ENCODE results near the gene TSSK3. TPM values are rescaled to one million over a fixed set of nuclear protein-coding genes. Genes with fewer than 3 reads are reported as not detected.

Gene TSSK3
- total and polyA plus RNA-seq, 2 of the 8 experiments (the other 6 are each of a cell fraction or from before 2014, with no cell fraction given): 1.2 TPM

DNA sequence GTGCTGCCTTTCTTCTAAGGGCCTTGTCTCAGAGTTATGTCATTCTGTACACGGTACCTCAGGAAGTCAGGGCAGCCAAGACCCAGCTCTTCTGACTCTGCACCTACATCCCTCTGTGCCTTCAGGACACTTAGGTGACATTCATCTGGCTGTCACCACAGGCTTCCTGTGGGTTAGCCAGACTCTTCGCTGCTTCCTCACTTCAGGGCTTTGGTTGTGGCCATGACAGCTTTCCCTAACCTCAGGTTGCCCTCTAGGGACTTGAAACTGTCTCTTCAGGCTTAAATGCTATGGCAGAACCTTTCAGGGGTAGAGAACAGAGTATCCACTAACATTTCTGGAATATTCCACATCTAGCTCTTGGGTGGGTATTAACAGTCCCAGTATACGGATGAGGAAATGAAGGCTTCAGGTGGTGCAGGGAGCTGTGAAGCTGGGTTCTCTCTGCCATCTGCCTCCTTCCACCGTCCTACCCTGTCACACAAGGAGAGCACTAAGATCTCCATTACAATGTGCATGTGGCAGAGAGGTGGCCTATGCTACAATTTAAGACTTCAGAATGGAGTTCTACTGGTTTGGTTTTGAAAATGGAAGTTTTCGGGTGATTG is 9.9 kb downstream of the TSSK3 start:
- H3K4me3 ChIP-seq (ENCODE audit: extremely low read depth in 1 of 4, insufficient read depth in 2 of 4, low read depth in 3 of 4, low read length in 4 of 4): no peak overlapping the region
- H3K27ac ChIP-seq (ENCODE audit: low read depth, low read length): no peak overlapping the region
- no peaks in the 10 kb centered on the region for H3K9me3 ChIP-seq (ENCODE audit: insufficient read depth in 2 of 2, low read depth in 1 of 2, low read length in 1 of 2)
- H3K23ac ChIP-seq (ENCODE audit: insufficient read length): no peak overlapping the region
- no peak overlapping the region for H3K4me2 ChIP-seq (ENCODE audit: insufficient read depth in 1 of 2, low read depth in 2 of 2, low read length in 2 of 2)
- 90% methylated on average over 5 of the region's 5 CpGs; no CpG with 5 or more reads in 1 of the 2 experiments for WGBS, 2 experiments (ENCODE audit: extremely low coverage in 1 of 2, insufficient coverage in 1 of 2, insufficient read length in 1 of 2, insufficient replicate concordance in 2 of 2, low coverage in 1 of 2, low lambda C conversion rate in 2 of 2, missing lambda C conversion rate in 1 of 2)
- FAIRE-seq (no peak), DNase-seq (ENCODE audit: low read depth in 1 of 2, low spot score in 2 of 2) (no peak)
- H4K20me1 ChIP-seq (replicated peaks in 1 of 2; ENCODE audit: control insufficient read depth in 1 of 2, insufficient read depth in 2 of 2, low read length in 2 of 2): peaks cover 0 to 2% of the 10 kb centered on the region in 2 experiments
- no peak for TF ChIP-seq TBP (IDR thresholded peaks at IDR 0.05; ENCODE audit: low read depth, low read length)
- TF ChIP-seq CTCF (IDR thresholded peaks at IDR 0.05; ENCODE audit: control extremely low read depth in 1 of 3, insufficient read depth in 1 of 3, low read depth in 1 of 3, low read length in 3 of 3): peak in 1 of 3 experiments; percentile 19; a peak in 1 of 4 replicates
- TF ChIP-seq RAD21 (IDR thresholded peaks at IDR 0.05 in 1 of 2, conservative IDR thresholded peaks at IDR 0.05 in 1 of 2; ENCODE audit: low read depth in 2 of 2, low read length in 2 of 2): peak; percentile 33 to 41; a peak in 3 of 4 replicates
- H4K91ac ChIP-seq (replicated peaks; ENCODE audit: insufficient read length, low read length): no peak overlapping the region
- H4K5ac ChIP-seq (ENCODE audit: insufficient read length, low read depth, low read length): no peak overlapping the region
- H2BK12ac ChIP-seq (ENCODE audit: low read depth, low read length): no peak overlapping the region
- no peak overlapping the region for H3K56ac ChIP-seq (replicated peaks; ENCODE audit: insufficient read length, low read depth, low read length)
- ChIA-PET POLR2A (ENCODE audit: partially characterized antibody) (interaction anchor here (0.7 to 3.0 kb wide), 9 partner anchors 9 to 132 kb away, joined by 3 to 17 read pairs (median 4); partner anchors contain the start of genes BSDC1, FAM229A and TSSK3), CTCF (ENCODE audit: partially characterized antibody) (interaction anchor here (1.0 to 1.2 kb wide), 3 partner anchors 9 to 156 kb away, joined by 3 to 6 read pairs (median 4); partner anchors contain the start of gene TSSK3)
- no peak overlapping the region for H2BK20ac ChIP-seq (ENCODE audit: low read length)
- no peak overlapping the region for H3K18ac ChIP-seq (ENCODE audit: extremely low read depth, low read length)
- H3K79me2 ChIP-seq (ENCODE audit: control insufficient read depth in 1 of 2, insufficient read depth in 2 of 2, low read length in 2 of 2): no peaks in the 10 kb centered on the region
- H3K79me1 ChIP-seq (ENCODE audit: low read depth, low read length): no peaks in the 10 kb centered on the region
- no peak overlapping the region for H3K14ac ChIP-seq (ENCODE audit: insufficient read length)
- no peak overlapping the region for H2AK5ac ChIP-seq (ENCODE audit: low read depth, low read length)
- no peak overlapping the region for H2BK120ac ChIP-seq (replicated peaks; ENCODE audit: low read depth, low read length)
- H3K23me2 ChIP-seq (ENCODE audit: low read depth, low read length): no peaks in the 10 kb centered on the region
- H3K4ac ChIP-seq (replicated peaks; ENCODE audit: insufficient read length, low read depth, low read length): no peak overlapping the region
- H3K4me1 ChIP-seq (replicated peaks in 1 of 4; ENCODE audit: control insufficient read depth in 3 of 4, insufficient read depth in 4 of 4, low read length in 3 of 4): no peaks in the 10 kb centered on the region
- H2BK15ac ChIP-seq (ENCODE audit: low read length): no peak overlapping the region
- no peaks in the 10 kb centered on the region for H3K27me3 ChIP-seq (replicated peaks in 1 of 4; ENCODE audit: control insufficient read depth in 3 of 4, extremely low read depth in 1 of 4, insufficient read depth in 3 of 4, low read length in 3 of 4)
- H2BK5ac ChIP-seq (ENCODE audit: low read depth, low read length): no peak overlapping the region
- peaks cover 7 to 65% (median 52%) of the 10 kb centered on the region in 4 experiments; a peak in 7 of 8 replicates for H3K36me3 ChIP-seq (ENCODE audit: control insufficient read depth in 2 of 4, insufficient read depth in 4 of 4, low read length in 3 of 4)
- no peak overlapping the region for H4K8ac ChIP-seq (ENCODE audit: extremely low read depth, insufficient read depth, low read length)
- H2AFZ ChIP-seq (ENCODE audit: low read length): no peak overlapping the region
- peak overlapping the region in 1 of 4 experiments; percentile 58; a peak in 1 of 7 replicates for H3K9ac ChIP-seq (replicated peaks in 1 of 4; ENCODE audit: extremely low read depth in 1 of 4, low read depth in 3 of 4, low read length in 3 of 4)

All from H1 (cell line).